Measurements from ENCODE around the gene PIP5K1C.

PIP5K1C gene

DNA sequence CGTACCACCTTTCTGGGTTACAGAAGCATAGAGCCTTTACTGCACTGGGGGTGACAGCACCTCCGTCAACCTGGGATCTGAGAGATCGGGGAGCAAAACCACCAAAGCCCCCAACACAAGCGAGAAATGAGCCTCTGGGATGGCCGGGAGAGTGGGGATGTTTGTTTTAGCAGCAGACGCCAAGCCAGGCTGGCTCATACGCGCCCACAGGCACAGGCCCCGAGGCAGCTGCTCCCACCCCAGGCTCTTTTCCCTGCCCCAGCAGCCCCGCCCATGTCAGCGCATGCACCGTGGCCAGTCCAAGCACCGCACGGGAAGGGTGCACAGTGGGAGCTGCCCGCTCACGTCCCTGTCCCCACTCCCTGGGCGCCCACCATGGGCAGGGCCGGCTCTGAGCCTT is 8.5 kb downstream of the PIP5K1C start:
- DNase-seq (ENCODE audit: low spot score in 2 of 2) (no peak), ATAC-seq (no peak)
- peaks cover 52% of the 10 kb centered on the region for H3K36me3 Mint-ChIP-seq
- no peaks in the 10 kb centered on the region for H3K9me3 Mint-ChIP-seq
- peak overlapping the region; percentile 53 for H3K4me3 Mint-ChIP-seq
- H3K4me1 Mint-ChIP-seq = peaks cover 70% of the 10 kb centered on the region
- peak overlapping the region; percentile 83 for H3K27ac Mint-ChIP-seq

GRCh38 chr19:3691372-3691716 is 8.9 kb downstream of the PIP5K1C start:
- Mint-ChIP-seq H3K9me3 (no peaks in the 10 kb centered on the region), H3K27ac (peak overlapping the region; percentile 83), H3K36me3 (peaks cover 50% of the 10 kb centered on the region), H3K4me3 (peak overlapping the region; percentile 53), H3K4me1 (peaks cover 66% of the 10 kb centered on the region)
- no peak for DNase-seq (ENCODE audit: low spot score in 2 of 2)
- no peak for ATAC-seq

GRCh38 chr19:3690551-3691371 is 9.5 kb downstream of the PIP5K1C start:
- peaks cover 44% of the 10 kb centered on the region for H3K36me3 Mint-ChIP-seq
- DNase-seq (ENCODE audit: low spot score in 2 of 2) (no peak), ATAC-seq (peak; percentile 74)
- H3K4me3 Mint-ChIP-seq = peak overlapping the region; percentile 53
- no peaks in the 10 kb centered on the region for H3K9me3 Mint-ChIP-seq
- H3K27ac Mint-ChIP-seq = peak overlapping the region; percentile 83
- peaks cover 61% of the 10 kb centered on the region for H3K4me1 Mint-ChIP-seq

DNA sequence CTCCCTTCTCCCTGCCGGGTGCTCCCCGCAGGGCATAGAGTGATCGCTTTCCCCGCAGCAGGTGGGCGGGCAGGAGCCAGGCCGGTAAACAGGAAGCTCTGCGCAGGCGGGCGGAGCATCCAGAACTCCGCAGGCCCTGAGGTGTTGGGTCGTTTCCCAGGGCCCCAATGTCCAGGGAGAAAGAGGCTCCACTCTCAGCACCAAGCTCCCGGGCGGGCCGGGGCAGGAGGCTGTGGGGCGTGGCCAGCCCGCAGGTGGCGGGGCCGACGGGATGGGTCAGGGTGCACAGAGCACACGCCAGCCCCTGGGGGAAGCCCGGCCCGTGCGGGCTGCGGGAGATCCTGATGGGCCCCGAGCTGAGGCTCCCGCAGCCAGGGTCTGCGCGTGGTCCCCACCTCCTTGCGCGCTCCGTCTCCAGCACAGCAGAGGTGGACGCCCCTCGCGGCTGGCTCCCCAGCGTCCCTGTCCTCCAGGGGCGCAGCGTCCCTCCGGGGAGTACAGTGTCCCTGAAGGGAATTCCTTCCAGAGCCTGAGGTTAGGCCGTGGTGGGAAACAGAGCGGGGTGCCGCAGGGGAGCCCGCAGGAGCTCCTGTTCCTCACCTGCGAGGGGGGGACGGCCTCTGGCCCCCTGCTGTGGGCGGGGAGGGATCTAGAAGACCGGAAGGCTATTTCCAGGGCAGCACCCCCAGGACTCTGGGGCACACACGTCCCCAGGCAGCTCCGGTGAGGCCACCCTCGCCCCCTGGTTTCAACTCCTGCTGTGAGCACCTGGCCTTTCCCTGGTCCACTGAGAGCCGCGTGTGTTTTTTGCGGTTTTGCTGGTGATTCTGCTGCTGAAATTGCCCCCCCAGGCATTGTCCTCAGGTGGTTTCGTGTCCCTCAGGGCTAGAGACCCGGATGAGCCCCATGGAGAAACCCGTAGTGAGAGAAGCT is 12.2 kb downstream of the PIP5K1C start:
- no peaks in the 10 kb centered on the region for H3K9me3 Mint-ChIP-seq
- H3K4me1 Mint-ChIP-seq = peaks cover 65% of the 10 kb centered on the region
- ATAC-seq (peak; percentile 44), DNase-seq (ENCODE audit: low spot score in 2 of 2) (peak in 1 of 2 donors; percentile 25)
- peaks cover 49% of the 10 kb centered on the region for H3K36me3 Mint-ChIP-seq
- H3K27ac Mint-ChIP-seq = peak overlapping the region; percentile 76
- H3K4me3 Mint-ChIP-seq = peak overlapping the region; percentile 70

- no peaks in the 10 kb centered on the region for H3K9me3 Mint-ChIP-seq
- H3K36me3 Mint-ChIP-seq = peaks cover 46% of the 10 kb centered on the region
- H3K4me3 Mint-ChIP-seq = peak overlapping the region; percentile 70
- ATAC-seq = no peak
- peaks cover 60% of the 10 kb centered on the region for H3K4me1 Mint-ChIP-seq
- no peak for DNase-seq (ENCODE audit: low spot score in 2 of 2)
- H3K27ac Mint-ChIP-seq = peak overlapping the region; percentile 37
Observed at GRCh38 chr19:3687393-3687773, 12.9 kb downstream of the PIP5K1C start.

GRCh38 chr19:3684817-3685410 is 15.4 kb downstream of the PIP5K1C start:
- ATAC-seq (no peak), DNase-seq (ENCODE audit: low spot score in 2 of 2) (no peak)
- Mint-ChIP-seq H3K9me3 (no peaks in the 10 kb centered on the region), H3K36me3 (peaks cover 44% of the 10 kb centered on the region), H3K4me1 (peaks cover 42% of the 10 kb centered on the region), H3K27ac (no peak overlapping the region), H3K4me3 (no peak overlapping the region)

GRCh38 chr19:3684054-3684816 is 16.0 kb downstream of the PIP5K1C start:
- DNase-seq (ENCODE audit: low spot score in 2 of 2) (no peak), ATAC-seq (peak; percentile 43)
- Mint-ChIP-seq H3K9me3 (no peaks in the 10 kb centered on the region), H3K4me3 (no peak overlapping the region), H3K4me1 (peaks cover 43% of the 10 kb centered on the region), H3K27ac (no peak overlapping the region), H3K36me3 (peaks cover 45% of the 10 kb centered on the region)

DNA sequence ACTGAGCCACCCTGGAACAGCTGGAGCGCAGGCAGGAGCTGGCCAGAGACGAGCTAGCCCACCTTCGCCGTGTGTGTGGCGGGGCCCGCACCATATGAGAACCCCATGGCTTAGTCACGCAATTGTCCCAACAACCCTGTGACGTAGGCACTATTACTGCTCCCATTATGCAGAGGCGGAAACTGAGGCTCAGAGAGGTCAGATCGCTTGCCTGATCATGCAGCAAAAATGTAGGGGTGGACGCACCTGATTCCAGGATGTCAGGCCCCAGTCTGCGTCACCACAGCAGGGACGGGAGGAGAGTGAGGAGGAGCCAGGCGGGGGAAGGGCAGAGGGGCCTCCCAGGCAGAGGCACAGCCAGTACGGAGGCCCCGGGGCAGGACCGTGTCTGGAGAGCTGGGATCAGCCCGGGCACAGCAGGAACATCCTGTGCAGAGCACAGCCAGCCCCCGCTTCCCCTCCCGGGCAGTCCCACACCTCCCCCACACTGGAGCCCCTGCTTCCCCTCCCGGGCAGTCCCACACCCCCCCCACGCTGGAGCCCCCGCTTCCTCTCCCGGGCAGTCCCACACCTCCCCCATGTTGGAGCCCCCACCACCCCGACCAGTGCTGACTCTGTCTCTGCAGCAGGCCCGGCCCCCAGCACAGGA is 16.7 kb downstream of the PIP5K1C start:
- no peak overlapping the region for H3K4me3 Mint-ChIP-seq

DNA sequence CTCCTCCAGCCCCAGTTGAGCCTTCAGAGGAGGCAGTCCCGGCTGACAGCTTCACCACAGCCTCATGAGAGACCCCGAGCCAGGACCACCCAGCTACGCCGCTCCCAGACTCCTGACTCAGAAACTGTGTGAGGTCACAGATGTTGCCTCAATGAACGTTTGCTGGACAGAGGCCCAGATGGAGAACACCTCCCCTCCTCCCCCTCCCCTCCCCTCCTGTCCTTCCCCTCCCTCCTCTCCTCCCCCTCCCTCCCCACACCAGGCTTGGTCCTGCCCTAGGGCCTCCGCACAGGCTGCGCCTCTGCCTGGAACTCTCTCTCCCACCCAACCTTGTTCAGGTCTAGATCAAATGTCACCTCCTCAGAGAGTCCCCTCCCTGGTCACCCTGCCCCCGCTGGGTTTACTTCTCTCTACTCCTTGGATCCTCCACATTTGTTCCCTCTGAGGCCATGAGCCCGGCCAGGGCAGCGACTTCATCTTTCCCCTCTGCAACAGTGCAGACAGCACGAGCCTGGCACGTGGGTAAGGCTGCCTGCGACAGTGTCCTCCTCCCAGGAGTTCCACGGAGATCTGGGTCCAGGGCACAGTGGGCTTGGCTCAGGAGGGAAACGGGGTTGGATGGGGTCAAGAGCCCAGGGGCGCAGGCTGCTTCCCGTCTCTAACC is 17.4 kb downstream of the PIP5K1C start:
- no peak for DNase-seq (ENCODE audit: low spot score in 2 of 2)
- H3K4me3 Mint-ChIP-seq = no peak overlapping the region
- H3K27ac Mint-ChIP-seq = no peak overlapping the region

More for the DNA sequence above, 16.7 kb downstream of the PIP5K1C start:
- ATAC-seq (no peak), DNase-seq (ENCODE audit: low spot score in 2 of 2) (no peak)
- H3K9me3 Mint-ChIP-seq = no peaks in the 10 kb centered on the region
- H3K27ac Mint-ChIP-seq = no peak overlapping the region
- H3K36me3 Mint-ChIP-seq = peaks cover 45% of the 10 kb centered on the region
- peaks cover 41% of the 10 kb centered on the region for H3K4me1 Mint-ChIP-seq

GRCh38 chr19:3682286-3682685 is 18.0 kb downstream of the PIP5K1C start:
- H3K27ac Mint-ChIP-seq = no peak overlapping the region
- H3K36me3 Mint-ChIP-seq = peaks cover 45% of the 10 kb centered on the region
- DNase-seq (ENCODE audit: low spot score in 2 of 2) (no peak), ATAC-seq (no peak)
- no peak overlapping the region for H3K4me3 Mint-ChIP-seq
- peaks cover 35% of the 10 kb centered on the region for H3K4me1 Mint-ChIP-seq
- H3K9me3 Mint-ChIP-seq = no peaks in the 10 kb centered on the region

More for the DNA sequence above, 17.4 kb downstream of the PIP5K1C start:
- no peak for ATAC-seq
- H3K4me1 Mint-ChIP-seq = peaks cover 37% of the 10 kb centered on the region
- H3K9me3 Mint-ChIP-seq = no peaks in the 10 kb centered on the region
- peaks cover 45% of the 10 kb centered on the region for H3K36me3 Mint-ChIP-seq

DNA sequence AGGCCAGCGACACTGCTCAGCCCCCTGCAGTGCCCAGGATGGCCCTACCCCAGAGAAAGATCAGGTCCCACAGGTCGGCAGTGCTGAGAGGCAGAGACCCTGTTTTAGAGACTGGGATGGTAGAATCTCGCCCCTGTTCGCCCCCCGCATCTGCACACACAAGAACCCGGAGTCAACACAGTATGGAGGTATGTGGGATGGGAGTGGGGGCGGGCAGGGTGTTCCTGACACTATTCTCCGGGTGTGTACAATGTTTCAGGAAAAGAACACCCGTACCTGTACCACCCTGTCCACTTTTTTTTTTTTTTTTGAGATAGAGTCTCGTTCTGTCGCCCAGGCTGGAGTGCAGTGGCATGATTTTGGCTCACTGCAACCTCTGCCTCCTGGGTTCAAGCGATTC is 19.3 kb downstream of the PIP5K1C start:
- Mint-ChIP-seq H3K4me3 (no peak overlapping the region), H3K27ac (no peak overlapping the region), H3K4me1 (peaks cover 36% of the 10 kb centered on the region), H3K36me3 (peaks cover 47% of the 10 kb centered on the region), H3K9me3 (no peaks in the 10 kb centered on the region)
- no peak for ATAC-seq
- no peak for DNase-seq (ENCODE audit: low spot score in 2 of 2)

- Mint-ChIP-seq H3K9me3 (no peaks in the 10 kb centered on the region), H3K4me3 (no peak overlapping the region), H3K36me3 (peaks cover 52% of the 10 kb centered on the region), H3K4me1 (peaks cover 43% of the 10 kb centered on the region), H3K27ac (no peak overlapping the region)
- ATAC-seq (no peak), DNase-seq (ENCODE audit: low spot score in 2 of 2) (no peak)
Observed at GRCh38 chr19:3679581-3679980, 20.7 kb downstream of the PIP5K1C start.

DNA sequence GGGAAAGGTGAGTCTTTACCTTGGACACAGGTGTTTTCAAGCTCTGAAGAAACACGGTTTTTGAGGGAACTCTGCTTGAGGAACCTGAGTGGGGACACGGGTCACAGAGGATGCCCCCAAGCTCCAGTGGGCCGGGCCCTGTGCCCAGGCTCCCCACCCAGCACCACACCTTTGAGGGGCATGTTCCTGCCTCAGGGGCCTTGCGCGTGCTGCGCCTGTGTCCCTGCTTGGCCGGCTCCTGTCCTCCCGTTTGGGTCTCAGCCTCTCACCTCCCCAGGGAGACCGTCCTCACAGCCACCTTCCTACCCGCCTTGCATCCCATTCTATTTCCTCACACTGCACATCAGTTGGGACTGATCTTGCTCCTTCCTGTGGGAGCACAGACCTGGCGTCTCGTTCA is 21.1 kb downstream of the PIP5K1C start:
- H3K4me1 Mint-ChIP-seq = peaks cover 40% of the 10 kb centered on the region
- ATAC-seq (no peak), DNase-seq (ENCODE audit: low spot score in 2 of 2) (no peak)
- peaks cover 50% of the 10 kb centered on the region for H3K36me3 Mint-ChIP-seq
- H3K4me3 Mint-ChIP-seq = no peak overlapping the region
- H3K27ac Mint-ChIP-seq = no peak overlapping the region
- no peaks in the 10 kb centered on the region for H3K9me3 Mint-ChIP-seq

GRCh38 chr19:3678188-3678587 is 22.1 kb downstream of the PIP5K1C start:
- no peak overlapping the region for H3K4me3 Mint-ChIP-seq
- ATAC-seq (no peak), DNase-seq (ENCODE audit: low spot score in 2 of 2) (no peak)
- peaks cover 34% of the 10 kb centered on the region for H3K4me1 Mint-ChIP-seq
- H3K9me3 Mint-ChIP-seq = no peaks in the 10 kb centered on the region
- H3K36me3 Mint-ChIP-seq = peaks cover 40% of the 10 kb centered on the region
- no peak overlapping the region for H3K27ac Mint-ChIP-seq

Data from stimulated activated effector memory CD8-positive, alpha-beta T cell treated with anti-CD3 and anti-CD28 coated beads, Interleukin-12 subunit alpha, Interleukin-12 subunit beta, amount 100 ng/mL, for 72 hours (primary cell).